B cell (primary cell): ENCODE data around the gene PYHIN1. TPM values are rescaled to one million over a fixed set of nuclear protein-coding genes. Genes with fewer than 3 reads are reported as not detected.

Source experiments
- ATAC-seq: fragments of 200-7000 bp; cut with Tn5 transposase; one replicate; pipeline ENCODE4 v1.10.0; 2021; ENCODE audit warnings: low read depth, mild to moderate bottlenecking, moderate number of reproducible peaks, moderate library complexity
- CTCF ChIA-PET: fragments of 350-600 bp; sonication (Branson Sonifier 250); formaldehyde crosslinking; loops from one replicate; lab custom pipeline; 2021; ENCODE audit warnings: antibody characterized with exemption, inconsistent platforms; lab: Charles Lee
- POLR2A ChIA-PET: fragments of 350-600 bp; sonication (Branson Sonifier 250); formaldehyde crosslinking; loops from one replicate; lab custom pipeline; 2021; ENCODE audit warnings: antibody characterized with exemption; lab: Charles Lee
- DNase-seq: peaks from one replicate; pipeline ENCODE4 v3.0.0; 2013
- H2AFZ ChIP-seq: 2 replicates; pipeline ENCODE4 v1.6.1; 2012; ENCODE audit warnings: mild to moderate bottlenecking, low read depth, low read length; ENCODE audit not compliant: insufficient read depth, poor library complexity, severe bottlenecking
- H3K27ac ChIP-seq, 2 donors: 1 replicate in 1 of 2; 2 replicates in 1 of 2; pipeline ENCODE4 v1.5.1; 2012 to 2013; ENCODE audit warnings: low read length in 2 of 2, mild to moderate bottlenecking in 2 of 2, moderate library complexity in 1 of 2
- H3K27me3 ChIP-seq, 4 experiments: fragments of 200-600 bp in 1 of 4; sonication (generic) in 1 of 4; replicated peaks in 1 of 4; 1 replicate in 2 of 4; 2 replicates in 2 of 4; pipeline versions ENCODE4 v1.6.1 to v1.7.0; 2013 to 2016; ENCODE audit warnings: low read length in 3 of 4, mild to moderate bottlenecking in 2 of 4, mixed read lengths in 1 of 4, moderate library complexity in 1 of 4; ENCODE audit not compliant: insufficient read depth in 4 of 4, control insufficient read depth in 3 of 4; ENCODE audit errors: control extremely low read depth in 1 of 4
- H3K36me3 ChIP-seq, 2 experiments: replicated peaks in 1 of 2; 1 replicate in 1 of 2; 2 replicates in 1 of 2; pipeline versions ENCODE4 v1.6.1 to v1.7.1; 2013; ENCODE audit warnings: low read length in 1 of 2; ENCODE audit not compliant: insufficient read depth in 2 of 2, control insufficient read depth in 1 of 2; ENCODE audit errors: control extremely low read depth in 1 of 2, extremely low read depth in 1 of 2
- H3K4me1 ChIP-seq, 2 donors: fragments of 200-600 bp in 1 of 2; sonication (generic) in 1 of 2; 1 replicate in 1 of 2; 2 replicates in 1 of 2; pipeline versions ENCODE4 v1.5.1 to v1.6.1; 2013 to 2017; ENCODE audit warnings: low read length in 2 of 2; ENCODE audit not compliant: control insufficient read depth in 2 of 2, insufficient read depth in 2 of 2
- H3K4me2 ChIP-seq: replicated peaks from 2 replicates; pipeline ENCODE3; 2012; ENCODE audit warnings: mild to moderate bottlenecking, low read depth, low read length; ENCODE audit not compliant: poor library complexity, severe bottlenecking
- H3K4me3 ChIP-seq, 5 experiments: fragments of 200-600 bp in 1 of 5; sonication (generic) in 1 of 5; 1 replicate in 3 of 5; 2 replicates in 2 of 5; pipeline versions ENCODE4 v1.5.1 to v1.7.0; 2011 to 2016; ENCODE audit warnings: low read length in 4 of 5, mild to moderate bottlenecking in 4 of 5, low read depth in 2 of 5, control low read depth in 1 of 5, moderate library complexity in 1 of 5; ENCODE audit not compliant: insufficient read depth in 1 of 5; ENCODE audit errors: control extremely low read depth in 1 of 5, extremely low read depth in 1 of 5
- H3K79me2 ChIP-seq: fragments of 200-600 bp; sonication (generic); one replicate; pipeline ENCODE4 v1.6.0; 2016; ENCODE audit warnings: low read length; ENCODE audit not compliant: control insufficient read depth, insufficient read depth
- H3K9ac ChIP-seq: fragments of 200-600 bp; sonication (generic); 2 replicates; pipeline ENCODE4 v1.6.1; 2017; ENCODE audit warnings: mild to moderate bottlenecking, low read length, moderate library complexity
- H3K9me3 ChIP-seq, 3 donors: one replicate each; pipeline versions ENCODE4 v1.6.1 to v1.7.1; 2013; ENCODE audit warnings: low read length in 2 of 3; ENCODE audit not compliant: control insufficient read depth in 2 of 3, insufficient read depth in 1 of 3; ENCODE audit errors: control extremely low read depth in 1 of 3
- H4K20me1 ChIP-seq: 2 replicates; pipeline ENCODE4 v1.6.0; 2012; ENCODE audit warnings: mild to moderate bottlenecking, low read length; ENCODE audit not compliant: insufficient read depth, control insufficient read depth, poor library complexity, severe bottlenecking
- H3K27ac Mint-ChIP-seq: one replicate; pipeline ENCODE4 v1.8.0; 2021; ENCODE audit warnings: mixed read lengths
- H3K27me3 Mint-ChIP-seq: one replicate; pipeline ENCODE4 v1.8.0; 2021; ENCODE audit warnings: mixed read lengths
- H3K4me1 Mint-ChIP-seq: one replicate; pipeline ENCODE4 v1.8.0; 2021; ENCODE audit warnings: mixed read lengths
- H3K4me3 Mint-ChIP-seq: one replicate; pipeline ENCODE4 v1.8.0; 2021; ENCODE audit warnings: mixed read lengths
- H3K9me3 Mint-ChIP-seq: one replicate; pipeline ENCODE4 v1.8.0; 2022; ENCODE audit warnings: mixed read lengths; ENCODE audit not compliant: insufficient read depth
- EZH2 ChIP-seq: IDR thresholded peaks from 2 replicates; pipeline ENCODE4 v1.6.1; 2012; ENCODE audit warnings: borderline replicate concordance, low read depth, mild to moderate bottlenecking, moderate library complexity, low read length; ENCODE audit not compliant: insufficient read depth, poor library complexity, severe bottlenecking
- WGBS: methylation state at CpG from one replicate; pipeline ENCODE4 v1.1.5; 2013; ENCODE audit warnings: missing lambda C conversion rate; ENCODE audit not compliant: insufficient coverage; 5-methylcytosine and 5-hydroxymethylcytosine counted together
- intact Hi-C: fragments of 100-400 bp; cut with micrococcal nuclease; formaldehyde crosslinking; loops from one replicate; pipeline ENCODE4 v1.10.0; 2022
- polyA plus RNA-seq: library from polyadenylated mRNA; depleted of rRNA; stranded (reverse); fragments of >200 nt; gene quantifications from 2 replicates; pipeline ENCODE4 v1.2.3, GENCODE V29; 2012
- total RNA-seq, 2 donors: library from RNA; stranded (reverse); fragments of 120-200 nt in 1 of 2; gene quantifications; 1 replicate in 1 of 2; 2 replicates in 1 of 2; pipeline versions ENCODE4 v1.2.3 to v1.2.4, GENCODE V29; 2013 to 2022
- TF ChIP-seq, protein P1 (sequence below): fragments of 200-600 bp; IDR thresholded peaks from one replicate; pipeline ENCODE4 v1.8.0; 2022; ENCODE audit warnings: antibody characterized with exemption, mild to moderate bottlenecking

PYHIN1 gene
- total and polyA plus RNA-seq, 2 donors (not counting 1 experiment from before 2014, with no cell fraction given) = 8.6 to 13.9 TPM

DNA sequence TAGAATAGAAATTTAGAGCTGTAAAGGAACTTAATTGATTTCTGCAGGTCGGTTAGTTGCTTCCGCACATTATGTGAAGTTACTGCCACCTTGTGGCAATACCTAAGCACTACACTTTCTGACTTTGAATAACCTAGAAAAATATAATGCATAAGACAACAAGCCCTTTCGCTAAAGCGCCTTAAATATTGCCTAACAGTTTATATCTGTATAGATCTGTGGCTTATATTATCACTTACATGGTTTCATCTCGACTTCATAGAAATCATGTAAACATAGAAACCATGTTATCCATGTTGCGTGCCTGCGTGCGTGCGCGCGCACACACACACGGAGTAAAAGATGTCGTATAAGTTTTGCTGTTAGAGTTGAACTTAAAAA, 67.4 kb downstream of the PYHIN1 start:
- peak overlapping the region; percentile 35 for H2AFZ ChIP-seq

More for the DNA sequence above, 67.4 kb downstream of the PYHIN1 start:
- Histone ChIP-seq H4K20me1 (no peaks in the 10 kb centered on the region), H3K79me2 (no peaks in the 10 kb centered on the region), H3K4me1 (peaks cover 6 to 12% of the 10 kb centered on the region in 2 donors), H3K36me3 (no peaks in the 10 kb centered on the region), H3K4me3 (no peak overlapping the region), H3K9ac (peak overlapping the region; percentile 11), H3K27ac (no peak overlapping the region), H3K9me3 (peaks cover 0 to 2% (median 0%) of the 10 kb centered on the region in 3 donors), H3K4me2 (peak overlapping the region; percentile 42), H3K27me3 (no peaks in the 10 kb centered on the region)
- no peak overlapping the region for H3K27ac Mint-ChIP-seq
- no peaks in the 10 kb centered on the region for H3K27me3 Mint-ChIP-seq
- CTCF ChIA-PET = interaction anchor here (0.6 to 2.4 kb wide), 46 partner anchors 9 to 1035 kb away, joined by 3 to 31 read pairs (median 4); partner anchors contain the start of genes AIM2, CD1D, IFI16 and MNDA
- intact Hi-C loops = loop anchor here (1.0 to 2.0 kb wide), 6 partner anchors 16 to 1006 kb away; partner anchors contain the start of gene KIRREL1
- peaks cover 22% of the 10 kb centered on the region for H3K4me1 Mint-ChIP-seq
- peak overlapping the region; percentile 55 for H3K4me3 Mint-ChIP-seq
- ATAC-seq = peak; percentile 73
- TF ChIP-seq, protein P1, sequence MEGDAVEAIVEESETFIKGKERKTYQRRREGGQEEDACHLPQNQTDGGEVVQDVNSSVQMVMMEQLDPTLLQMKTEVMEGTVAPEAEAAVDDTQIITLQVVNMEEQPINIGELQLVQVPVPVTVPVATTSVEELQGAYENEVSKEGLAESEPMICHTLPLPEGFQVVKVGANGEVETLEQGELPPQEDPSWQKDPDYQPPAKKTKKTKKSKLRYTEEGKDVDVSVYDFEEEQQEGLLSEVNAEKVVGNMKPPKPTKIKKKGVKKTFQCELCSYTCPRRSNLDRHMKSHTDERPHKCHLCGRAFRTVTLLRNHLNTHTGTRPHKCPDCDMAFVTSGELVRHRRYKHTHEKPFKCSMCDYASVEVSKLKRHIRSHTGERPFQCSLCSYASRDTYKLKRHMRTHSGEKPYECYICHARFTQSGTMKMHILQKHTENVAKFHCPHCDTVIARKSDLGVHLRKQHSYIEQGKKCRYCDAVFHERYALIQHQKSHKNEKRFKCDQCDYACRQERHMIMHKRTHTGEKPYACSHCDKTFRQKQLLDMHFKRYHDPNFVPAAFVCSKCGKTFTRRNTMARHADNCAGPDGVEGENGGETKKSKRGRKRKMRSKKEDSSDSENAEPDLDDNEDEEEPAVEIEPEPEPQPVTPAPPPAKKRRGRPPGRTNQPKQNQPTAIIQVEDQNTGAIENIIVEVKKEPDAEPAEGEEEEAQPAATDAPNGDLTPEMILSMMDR = peak; percentile 98
- no peak for TF ChIP-seq EZH2
- peak; percentile 80 for DNase-seq
- no peaks in the 10 kb centered on the region for H3K9me3 Mint-ChIP-seq
- POLR2A ChIA-PET = no interaction called here
- WGBS = no CpG with 5 or more reads among the region's 13 CpGs
